Naive thymus-derived CD8-positive, alpha-beta T cell (primary cell): Measurements from ENCODE around the gene GRAMD1A. TPM values are rescaled to one million over a fixed set of nuclear protein-coding genes. Genes with fewer than 3 reads are reported as not detected.
"Not testable (repeated sequence)": the region's sequence is repeated elsewhere in the genome, so short reads cannot be mapped to it uniquely, and the experiment has no call there.

Experiments
- ATAC-seq, 2 donors: fragments of 150-1000 bp; cut with Tn5 transposase in 1 of 2; sonication (Bioruptor Pico), chemical (Tn5 transposase) in 1 of 2; 1 replicate in 1 of 2; 2 replicates in 1 of 2; pipeline ENCODE4 v1.10.0; 2021; ENCODE audit warnings: mild to moderate bottlenecking in 2 of 2, moderate library complexity in 2 of 2
- POLR2A ChIA-PET: fragments of 350-600 bp; sonication (Branson Sonifier 250); formaldehyde crosslinking; loops from one replicate; lab custom pipeline; 2021; ENCODE audit warnings: antibody characterized with exemption; lab: Charles Lee
- DNase-seq, 10 donors: peaks; one replicate each; pipeline versions ENCODE4 v3.0.0 to v3.0.0-alpha.2; 2020 to 2022
- H3K27ac Mint-ChIP-seq, 10 donors: one replicate each; pipeline ENCODE4 v1.8.0; 2020 to 2022; ENCODE audit warnings: mild to moderate bottlenecking in 10 of 10, mixed read lengths in 10 of 10, moderate library complexity in 4 of 10, inconsistent platforms in 1 of 10
- H3K27me3 Mint-ChIP-seq, 5 donors: one replicate each; pipeline ENCODE4 v1.8.0; 2021 to 2022; ENCODE audit warnings: mixed read lengths in 5 of 5
- H3K36me3 Mint-ChIP-seq, 3 donors: one replicate each; pipeline ENCODE4 v1.8.0; 2020 to 2022; ENCODE audit warnings: mixed read lengths in 3 of 3, mild to moderate bottlenecking in 2 of 3, inconsistent platforms in 1 of 3
- H3K4me1 Mint-ChIP-seq, 4 donors: one replicate each; pipeline ENCODE4 v1.8.0; 2021 to 2022; ENCODE audit warnings: mixed read lengths in 4 of 4
- H3K4me3 Mint-ChIP-seq, 10 donors: one replicate each; pipeline ENCODE4 v1.8.0; 2020 to 2022; ENCODE audit warnings: mild to moderate bottlenecking in 10 of 10, mixed read lengths in 10 of 10, moderate library complexity in 6 of 10, inconsistent platforms in 1 of 10
- H3K9me3 Mint-ChIP-seq, 9 donors: one replicate each; pipeline ENCODE4 v1.8.0; 2020 to 2022; ENCODE audit warnings: mixed read lengths in 9 of 9, mild to moderate bottlenecking in 3 of 9, inconsistent platforms in 1 of 9, moderate library complexity in 1 of 9
- polyA plus RNA-seq, 3 donors: library from polyadenylated mRNA; unstranded; fragments of 300-500 nt; fragmentation: Illumina TruSeq; gene quantifications; one replicate each; pipeline ENCODE4 v1.2.3, GENCODE V29; 2021
- total RNA-seq, 8 experiments: library from RNA in 2 of 8; stranded (reverse) in 2 of 8; gene quantifications; one replicate each; pipeline ENCODE4 v1.2.3 and lab custom pipeline; 2021 to 2026

The GRAMD1A gene
- total and polyA plus RNA-seq, 5 experiments from 2014 or later: 29.5 to 335 (median 77.0) TPM

DNA sequence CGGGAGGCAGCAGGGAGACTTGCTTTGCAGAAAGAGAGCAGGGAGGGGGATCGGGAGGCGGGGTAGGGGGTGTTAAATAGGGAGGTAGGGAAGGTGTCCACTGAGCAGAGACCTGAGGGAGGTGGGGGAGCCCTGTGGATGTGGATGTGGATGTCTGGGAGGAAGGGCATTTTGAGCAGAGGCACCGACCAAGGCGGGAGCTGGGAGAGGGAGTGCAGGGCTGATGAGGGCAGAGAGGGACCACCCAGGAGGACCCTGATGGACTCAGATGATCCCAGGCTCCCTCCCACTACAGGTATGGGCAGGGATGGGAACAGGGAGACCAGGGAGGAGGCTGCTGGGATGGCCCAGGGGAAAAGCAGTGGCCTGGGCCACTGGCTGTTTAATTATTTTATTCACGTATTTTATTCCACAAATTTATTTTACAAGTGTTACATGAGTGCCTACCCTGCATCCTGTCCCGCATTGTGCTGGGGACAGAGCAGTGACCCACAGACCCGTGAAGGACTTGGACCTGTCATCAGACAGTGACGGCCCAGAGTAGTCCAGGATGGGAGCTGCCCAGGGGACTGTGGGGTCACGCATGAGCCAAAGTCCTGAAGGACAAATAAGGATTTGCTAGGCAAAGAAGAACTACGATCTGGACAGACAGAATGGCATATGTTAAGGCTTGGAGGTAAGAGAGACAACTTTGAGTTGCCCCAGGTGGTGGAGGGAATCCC lies 5.3 kb downstream of the GRAMD1A start:
- peaks cover 36 to 76% (median 64%) of the 10 kb centered on the region in 4 donors for H3K4me1 Mint-ChIP-seq
- no peaks in the 10 kb centered on the region for H3K9me3 Mint-ChIP-seq
- no peaks in the 10 kb centered on the region for H3K27me3 Mint-ChIP-seq
- no peak overlapping the region for H3K4me3 Mint-ChIP-seq
- POLR2A ChIA-PET: interaction anchor here (34.7 to 49.8 kb wide), 2 partner anchors 0 to 21 kb away, joined by 1459 read pairs; partner anchors contain the start of genes GRAMD1A and ZNF792
- ATAC-seq: no peak
- no peak for DNase-seq
- peak overlapping the region in 9 of 10 donors; percentile 46 to 83 (median 69) for H3K27ac Mint-ChIP-seq
- peaks cover 7 to 65% (median 12%) of the 10 kb centered on the region in 3 donors for H3K36me3 Mint-ChIP-seq

DNA sequence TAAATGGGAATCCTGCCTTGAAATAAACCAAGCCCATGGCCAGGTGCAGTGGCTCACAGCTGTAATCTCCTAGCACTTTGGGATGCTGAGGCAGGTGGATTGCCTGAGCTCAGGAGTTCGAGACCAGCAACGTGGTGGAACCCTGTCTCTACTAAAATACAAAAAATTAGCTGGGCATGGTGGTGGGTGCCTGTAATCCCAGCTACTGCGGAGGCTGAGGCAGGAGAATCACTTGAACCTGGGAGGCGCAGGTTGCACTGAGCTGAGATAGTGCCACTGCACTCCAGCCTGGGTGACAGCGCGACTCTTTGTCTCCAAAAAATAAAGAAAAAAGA lies 5.9 kb downstream of the GRAMD1A start:
- not testable (repeated sequence) for H3K27me3 Mint-ChIP-seq, DNase-seq, ATAC-seq, H3K4me3 Mint-ChIP-seq, H3K9me3 Mint-ChIP-seq
- Mint-ChIP-seq H3K4me1 (peaks cover 36 to 79% (median 68%) of the 10 kb centered on the region in 4 donors), H3K36me3 (peaks cover 4 to 70% (median 15%) of the 10 kb centered on the region in 3 donors), H3K27ac (peak overlapping the region in 8 of 10 donors; percentile 54 to 83 (median 69))
- POLR2A ChIA-PET: interaction anchor here (0.5 to 49.8 kb wide), 4 partner anchors 0 to 622 kb away, joined by 3 to 1459 read pairs (median 733); partner anchors contain the start of genes GRAMD1A and ZNF792

DNA sequence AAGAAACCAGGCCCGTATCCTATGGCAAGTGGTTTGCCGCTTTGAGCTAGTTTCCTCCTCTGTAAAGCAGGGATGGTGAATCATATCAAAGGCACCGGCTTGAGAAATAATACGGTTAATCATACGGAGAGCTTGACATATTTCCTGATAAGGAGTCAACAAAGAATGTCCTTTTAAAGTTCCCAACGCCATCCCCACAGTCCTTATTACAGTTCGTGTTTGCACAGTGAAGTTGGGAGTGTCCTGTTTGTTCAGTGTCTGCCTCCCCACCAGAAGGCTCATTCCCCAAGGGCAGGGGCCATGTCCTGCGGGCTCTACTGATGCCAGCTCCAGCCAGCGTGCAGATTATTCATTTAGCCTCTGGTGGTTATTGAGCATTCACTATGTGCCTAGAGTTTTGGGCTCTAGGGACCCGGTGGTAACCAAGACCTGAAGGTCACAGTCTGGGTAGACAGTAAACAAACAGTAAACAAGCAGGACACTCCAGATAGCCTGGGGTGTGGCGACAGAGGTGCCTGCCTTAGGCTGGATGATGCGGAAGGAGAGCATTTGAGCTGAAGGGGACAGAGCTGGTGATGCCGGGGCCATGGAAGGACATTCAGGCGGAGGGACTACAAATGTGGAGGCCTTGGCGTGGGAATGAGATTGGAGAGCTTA lies 6.3 kb downstream of the GRAMD1A start:
- Mint-ChIP-seq H3K27me3 (no peaks in the 10 kb centered on the region), H3K27ac (peak overlapping the region; percentile 54 to 83 (median 80)), H3K36me3 (peaks cover 0 to 75% (median 19%) of the 10 kb centered on the region in 3 donors), H3K4me3 (peak overlapping the region in 1 of 10 donors; percentile 51), H3K4me1 (peaks cover 38 to 79% (median 70%) of the 10 kb centered on the region in 4 donors), H3K9me3 (no peaks in the 10 kb centered on the region)
- DNase-seq (no peak), ATAC-seq (no peak)
- POLR2A ChIA-PET: interaction anchor here (0.5 to 49.8 kb wide), 4 partner anchors 1 to 622 kb away, joined by 3 to 1459 read pairs (median 733); partner anchors contain the start of genes GRAMD1A and ZNF792

DNA sequence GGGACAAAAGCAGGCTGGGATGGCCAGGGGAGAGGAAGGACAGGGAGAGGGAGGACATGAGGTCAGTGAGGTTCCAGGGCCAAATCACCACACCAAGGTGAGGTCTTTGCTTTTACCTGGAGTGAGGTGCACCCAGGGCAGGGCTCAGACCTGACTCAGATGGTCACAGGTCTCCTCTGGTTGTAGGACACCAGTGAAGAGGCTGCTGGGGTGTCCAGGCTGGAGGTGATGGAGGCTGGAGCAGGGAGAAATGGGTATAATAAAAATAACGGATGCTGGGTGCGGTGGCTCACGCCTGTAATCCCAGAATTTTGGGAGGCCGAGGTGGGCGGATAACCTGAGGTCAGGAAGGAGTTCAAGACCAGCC lies 6.9 kb downstream of the GRAMD1A start:
- DNase-seq (no peak), ATAC-seq (no peak)
- Mint-ChIP-seq H3K9me3 (no peaks in the 10 kb centered on the region), H3K36me3 (peaks cover 0 to 74% (median 18%) of the 10 kb centered on the region in 3 donors), H3K4me3 (peak overlapping the region in 1 of 10 donors; percentile 22), H3K4me1 (peaks cover 36 to 79% (median 71%) of the 10 kb centered on the region in 4 donors), H3K27ac (peak overlapping the region in 9 of 10 donors; percentile 54 to 83 (median 80)), H3K27me3 (no peaks in the 10 kb centered on the region)
- POLR2A ChIA-PET: interaction anchor here (34.7 to 49.8 kb wide), 2 partner anchors 1 to 23 kb away, joined by 1459 read pairs; partner anchors contain the start of genes GRAMD1A and ZNF792

DNA sequence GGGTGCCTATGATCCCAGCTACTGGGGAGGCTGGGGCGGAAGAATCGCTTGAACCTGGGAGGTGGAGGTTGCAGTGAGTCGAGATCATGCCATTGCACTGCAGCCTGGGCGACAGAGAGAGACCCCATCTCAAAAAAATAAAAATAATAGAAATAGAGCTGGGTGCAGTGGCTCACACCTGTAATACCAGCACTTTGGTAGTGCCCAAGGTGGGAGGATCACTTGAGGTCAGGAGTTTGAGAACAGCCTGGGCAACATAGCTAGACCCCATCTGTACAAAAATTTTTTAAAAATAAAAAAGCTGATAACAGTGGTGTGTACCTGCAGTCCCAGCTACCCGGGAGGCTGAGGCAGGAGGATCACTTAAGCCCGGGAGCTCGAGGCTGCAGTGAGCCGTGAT lies 7.3 kb downstream of the GRAMD1A start:
- POLR2A ChIA-PET: interaction anchor here (34.7 to 49.8 kb wide), 2 partner anchors 2 to 23 kb away, joined by 1459 read pairs; partner anchors contain the start of genes GRAMD1A and ZNF792
- not testable (repeated sequence) for H3K27me3 Mint-ChIP-seq, ATAC-seq, H3K9me3 Mint-ChIP-seq, DNase-seq
- Mint-ChIP-seq H3K36me3 (peaks cover 0 to 76% (median 18%) of the 10 kb centered on the region in 3 donors), H3K4me3 (peak overlapping the region in 1 of 10 donors; percentile 22), H3K4me1 (peaks cover 36 to 79% (median 71%) of the 10 kb centered on the region in 4 donors), H3K27ac (peak overlapping the region in 8 of 10 donors; percentile 35 to 83 (median 74))

DNA sequence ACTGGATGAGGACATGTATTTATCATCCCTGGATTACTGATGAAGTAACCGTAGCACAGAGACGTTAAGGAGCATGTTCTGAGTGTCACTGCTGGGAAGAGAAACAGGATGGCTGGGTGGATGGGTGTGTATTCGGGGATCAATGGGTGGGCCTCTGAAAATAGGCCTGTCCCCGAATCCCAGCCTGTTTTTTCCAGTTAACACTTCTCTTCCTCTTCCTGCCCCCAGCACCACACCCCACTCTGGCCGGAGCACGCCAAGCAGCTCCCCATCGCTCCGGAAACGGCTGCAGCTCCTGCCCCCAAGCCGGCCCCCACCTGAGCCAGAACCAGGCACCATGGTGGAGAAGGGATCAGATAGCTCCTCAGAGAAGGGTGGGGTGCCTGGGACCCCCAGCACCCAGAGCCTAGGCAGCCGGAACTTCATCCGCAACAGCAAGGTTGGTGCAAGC lies 8.8 kb downstream of the GRAMD1A start:
- no peaks in the 10 kb centered on the region for H3K27me3 Mint-ChIP-seq
- DNase-seq (no peak), ATAC-seq (no peak)
- H3K27ac Mint-ChIP-seq: peak overlapping the region in 6 of 10 donors; percentile 22 to 81 (median 66)
- peaks cover 0 to 69% (median 13%) of the 10 kb centered on the region in 3 donors for H3K36me3 Mint-ChIP-seq
- H3K4me3 Mint-ChIP-seq: no peak overlapping the region
- H3K4me1 Mint-ChIP-seq: peaks cover 35 to 79% (median 71%) of the 10 kb centered on the region in 4 donors
- no peaks in the 10 kb centered on the region for H3K9me3 Mint-ChIP-seq
- POLR2A ChIA-PET: interaction anchor here (34.7 to 49.8 kb wide), 2 partner anchors 3 to 25 kb away, joined by 1459 read pairs; partner anchors contain the start of genes GRAMD1A and ZNF792

DNA sequence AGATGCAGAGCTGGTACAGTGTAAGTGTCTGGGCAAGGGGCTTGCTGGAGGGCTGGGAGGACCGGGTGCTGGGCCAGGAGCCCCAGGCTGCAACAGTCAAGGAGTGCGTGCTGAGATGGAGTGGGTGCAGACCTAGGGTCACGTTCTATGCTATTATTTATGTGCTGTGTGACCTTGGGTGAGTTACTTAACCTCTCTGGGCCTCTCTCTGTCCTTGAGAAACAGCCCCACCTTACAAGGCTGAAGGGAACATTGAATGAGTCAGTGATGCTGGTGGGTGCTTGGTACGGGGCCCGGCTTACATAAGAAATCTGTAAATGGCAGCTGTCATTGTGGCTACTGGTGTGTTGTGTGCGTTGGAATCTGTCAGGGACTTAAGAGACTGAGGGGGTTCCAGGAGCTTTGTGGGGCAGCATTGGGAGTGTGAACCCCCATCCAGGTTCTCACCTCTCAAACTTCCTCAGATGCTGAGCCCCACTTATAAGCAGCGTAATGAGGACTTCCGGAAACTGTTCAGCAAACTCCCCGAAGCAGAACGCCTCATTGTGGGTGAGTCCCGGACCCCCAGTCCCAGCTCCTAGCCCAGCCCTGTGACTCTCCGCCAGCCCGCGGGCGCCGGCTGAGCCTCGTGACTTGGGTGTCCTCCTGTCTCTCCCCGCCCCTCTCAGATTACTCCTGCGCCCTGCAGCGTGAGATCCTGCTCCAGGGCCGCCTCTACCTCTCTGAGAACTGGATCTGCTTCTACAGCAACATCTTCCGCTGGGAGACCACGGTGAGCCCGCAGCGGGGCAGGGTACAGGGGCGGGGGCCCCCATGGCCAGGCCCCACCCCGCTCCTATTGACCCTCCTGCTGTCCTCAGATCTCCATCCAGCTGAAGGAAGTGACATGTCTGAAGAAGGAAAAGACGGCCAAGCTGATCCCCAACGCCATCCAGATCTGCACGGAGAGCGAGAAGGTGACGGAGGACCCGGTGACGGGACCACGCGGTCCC lies 9.6 kb downstream of the GRAMD1A start:
- Mint-ChIP-seq H3K36me3 (peaks cover 4 to 69% (median 18%) of the 10 kb centered on the region in 3 donors), H3K4me1 (peaks cover 37 to 79% (median 70%) of the 10 kb centered on the region in 4 donors), H3K4me3 (peak overlapping the region in 5 of 10 donors; percentile 1 to 81 (median 33)), H3K9me3 (no peaks in the 10 kb centered on the region), H3K27ac (peak overlapping the region; percentile 19 to 99 (median 86)), H3K27me3 (no peaks in the 10 kb centered on the region)
- DNase-seq (no peak), ATAC-seq (no peak)
- POLR2A ChIA-PET: interaction anchor here (34.7 kb wide), 1 partner anchor 26 kb away, joined by 1459 read pairs; the partner anchor contains the start of genes GRAMD1A and ZNF792

DNA sequence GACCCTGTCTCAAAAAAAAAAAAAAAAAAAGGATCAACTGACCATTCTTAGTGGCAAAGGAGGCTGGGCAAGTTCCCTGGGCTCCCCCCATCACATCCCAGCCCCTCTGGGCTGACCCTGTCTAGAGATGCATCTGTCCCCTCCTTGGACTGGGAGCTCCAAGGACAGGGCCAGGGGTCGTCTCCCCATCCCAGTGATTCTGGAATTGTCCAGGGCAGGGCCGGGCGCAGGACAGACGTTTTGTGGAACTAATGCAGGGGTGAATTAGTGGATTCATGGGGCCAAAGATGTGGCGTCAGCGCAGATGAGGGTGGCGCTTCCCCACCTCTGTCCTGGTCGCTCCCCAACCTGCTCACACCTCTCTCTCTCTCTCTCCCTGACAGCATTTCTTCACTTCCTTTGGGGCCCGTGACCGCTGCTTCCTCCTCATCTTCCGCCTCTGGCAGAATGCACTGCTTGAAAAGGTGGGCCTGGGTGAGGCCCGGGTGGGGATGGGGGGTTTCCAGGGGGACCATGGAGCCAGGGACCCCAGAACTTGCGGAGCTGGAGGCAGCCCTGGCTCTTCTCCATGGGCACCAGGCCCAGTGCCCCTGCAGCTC lies 11.1 kb downstream of the GRAMD1A start:
- POLR2A ChIA-PET: interaction anchor here (0.5 to 34.7 kb wide), 4 partner anchors 27 to 334 kb away, joined by 3 to 1459 read pairs (median 7); partner anchors contain the start of genes GRAMD1A, ZNF302 and ZNF792
- no peak for ATAC-seq
- DNase-seq: no peak
- H3K27ac Mint-ChIP-seq: peak overlapping the region; percentile 88 to 99 (median 96)
- H3K4me1 Mint-ChIP-seq: peaks cover 41 to 79% (median 77%) of the 10 kb centered on the region in 4 donors
- H3K4me3 Mint-ChIP-seq: peak overlapping the region in 9 of 10 donors; percentile 22 to 86 (median 59)
- H3K9me3 Mint-ChIP-seq: no peaks in the 10 kb centered on the region
- H3K27me3 Mint-ChIP-seq: no peaks in the 10 kb centered on the region
- peaks cover 4 to 70% (median 24%) of the 10 kb centered on the region in 3 donors for H3K36me3 Mint-ChIP-seq

DNA sequence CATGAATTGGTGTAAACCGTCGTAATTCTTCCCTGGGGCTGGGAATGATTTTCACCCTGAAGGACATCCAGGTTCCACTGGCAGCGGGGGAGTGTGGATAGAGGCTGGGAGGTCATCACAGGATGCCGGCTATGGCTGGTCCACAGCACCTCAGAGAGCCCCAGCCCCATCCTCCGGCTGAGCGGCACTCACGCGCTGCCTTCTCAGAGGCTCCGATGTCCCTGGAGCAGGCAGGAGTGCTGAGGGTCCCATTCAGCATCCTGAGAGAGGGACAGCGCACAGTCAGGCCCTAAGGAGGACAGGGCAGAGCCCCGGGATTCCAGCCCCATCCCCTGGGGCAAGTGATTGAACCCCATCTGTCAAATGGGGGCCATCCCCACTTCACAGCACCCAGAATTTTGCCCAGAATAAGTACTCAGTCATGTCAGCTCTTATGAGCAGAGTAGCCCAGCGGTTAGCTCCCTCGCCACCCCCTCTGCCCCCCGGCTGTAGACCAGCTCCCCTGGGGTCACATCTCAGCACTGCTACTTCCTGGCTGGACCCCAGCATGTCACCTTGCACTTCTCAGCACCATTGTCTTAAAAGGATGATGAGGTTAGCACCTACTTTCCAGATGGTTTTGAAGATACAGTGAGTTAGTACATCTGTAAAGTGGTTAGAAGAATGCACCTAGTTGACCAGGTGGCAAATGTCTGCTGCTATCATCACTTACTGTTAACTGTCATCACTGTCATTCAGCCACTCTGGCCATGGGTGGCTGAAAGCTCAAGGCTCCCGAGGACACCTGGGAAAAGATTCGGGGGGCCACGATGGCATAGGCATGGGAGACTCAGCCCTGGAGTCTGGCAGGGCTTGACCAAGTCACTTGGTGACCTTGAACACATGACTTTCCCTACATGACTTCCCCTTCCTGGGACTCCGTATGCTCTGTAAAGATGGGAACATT lies 11.9 kb downstream of the GRAMD1A start:
- POLR2A ChIA-PET: interaction anchor here (0.5 to 34.7 kb wide), 5 partner anchors 10 to 154 kb away, joined by 5 to 1459 read pairs (median 9); partner anchors contain the start of genes GRAMD1A, SCN1B and ZNF792
- no peaks in the 10 kb centered on the region for H3K27me3 Mint-ChIP-seq
- peak overlapping the region; percentile 52 to 97 (median 85) for H3K4me3 Mint-ChIP-seq
- no peaks in the 10 kb centered on the region for H3K9me3 Mint-ChIP-seq
- H3K4me1 Mint-ChIP-seq: peaks cover 36 to 73% (median 69%) of the 10 kb centered on the region in 4 donors
- H3K36me3 Mint-ChIP-seq: peaks cover 4 to 69% (median 24%) of the 10 kb centered on the region in 3 donors
- DNase-seq: no peak
- H3K27ac Mint-ChIP-seq: peak overlapping the region; percentile 88 to 99 (median 98)
- no peak for ATAC-seq
